ENCODE data around the gene TNFRSF1B. TPM values are rescaled to one million over a fixed set of nuclear protein-coding genes. Genes with fewer than 3 reads are reported as not detected.

TNFRSF1B gene
- total and polyA plus RNA-seq, 9 of the 15 experiments (the other 6 are each of a cell fraction or from before 2014, with no cell fraction given): 8.8 to 91.3 (median 36.0) TPM

GRCh38 chr1:12127206-12127810, 39.5 kb upstream of the TNFRSF1B start:
- no peak overlapping the region for H3K4me3 ChIP-seq
- H3K9me3 ChIP-seq (replicated peaks; ENCODE audit: control insufficient read depth, insufficient read depth, low read depth, low read length): no peaks in the 10 kb centered on the region
- 71% methylated on average over 10 of the region's 10 CpGs for WGBS (ENCODE audit: insufficient coverage, low coverage, missing lambda C conversion rate)
- DNase-seq (ENCODE audit: extremely low read depth in 1 of 4, low spot score in 3 of 4): no peak
- no peak overlapping the region for H3K27ac ChIP-seq (ENCODE audit: extremely low read depth, low read depth, low read length)
- H3K4me2 ChIP-seq (ENCODE audit: insufficient read depth, low read length): no peak overlapping the region
- in situ Hi-C loops (cut with MboI): loop anchor here (5.0 to 10.0 kb wide), 2 partner anchors 85 to 527 kb away; no protein-coding TSS in a partner anchor
- intact Hi-C loops (cut with micrococcal nuclease): loop anchor here (5.0 to 10.0 kb wide), 2 partner anchors 530 to 647 kb away; partner anchors contain the start of gene PRAMEF12
- peaks cover 35% of the 10 kb centered on the region; the same call in 2 of the 3 replicates for H3K36me3 ChIP-seq (ENCODE audit: control insufficient read depth, insufficient read depth, low read length)
- POLR2A ChIA-PET: interaction anchor here (0.6 to 1.3 kb wide), 4 partner anchors 11 to 76 kb away, joined by 3 to 4 read pairs (median 3); no protein-coding TSS in a partner anchor
- TF ChIP-seq SRSF1 (IDR thresholded peaks at IDR 0.05; ENCODE audit: low read depth, low read length) (no peak), ILK (tag; IDR thresholded peaks at IDR 0.05; ENCODE audit: borderline replicate concordance, low read depth) (no peak), CC2D1A (IDR thresholded peaks at IDR 0.05) (no peak), NKRF (IDR thresholded peaks at IDR 0.05; ENCODE audit: borderline replicate concordance) (no peak), STAT6 (CRISPR knock-in tag; IDR thresholded peaks at IDR 0.05) (no peak), GABPB1 (CRISPR knock-in tag; IDR thresholded peaks at IDR 0.05) (no peak), HDAC2 (IDR thresholded peaks at IDR 0.05) (no peak), VEZF1 (CRISPR knock-in tag; IDR thresholded peaks at IDR 0.05) (no peak), POLR3A (IDR thresholded peaks at IDR 0.05; ENCODE audit: borderline replicate concordance, extremely low read depth, insufficient read depth, insufficient read length) (no peak), NFYB (IDR thresholded peaks at IDR 0.05; ENCODE audit: extremely low read depth, insufficient read length) (no peak), MEF2A (IDR thresholded peaks at IDR 0.05; ENCODE audit: control insufficient read depth, low read depth, low read length) (no peak), MTA1 (IDR thresholded peaks at IDR 0.05; ENCODE audit: borderline replicate concordance) (no peak), NUFIP1 (IDR thresholded peaks at IDR 0.05; ENCODE audit: partially characterized antibody) (no peak), DLX4 (CRISPR knock-in tag; IDR thresholded peaks at IDR 0.05) (no peak), CHCHD3 (CRISPR knock-in tag; IDR thresholded peaks at IDR 0.05) (no peak), MTA3 (IDR thresholded peaks at IDR 0.05; ENCODE audit: borderline replicate concordance) (no peak)
- H3K9ac ChIP-seq (ENCODE audit: insufficient read depth in 1 of 2, low read depth in 2 of 2, low read length in 2 of 2): peak overlapping the region in 1 of 2 experiments; percentile 54; a peak in 1 of 4 replicates
- no peaks in the 10 kb centered on the region for H3K27me3 ChIP-seq (ENCODE audit: control insufficient read depth in 2 of 2, insufficient read depth in 2 of 2, low read length in 2 of 2)
- no peaks in the 10 kb centered on the region for H3K79me2 ChIP-seq (ENCODE audit: control insufficient read depth, insufficient read depth, low read length)
- FAIRE-seq: no peak
- no peaks in the 10 kb centered on the region for H3K9me1 ChIP-seq (ENCODE audit: control insufficient read depth, insufficient read depth, low read length)
- CTCF ChIA-PET (ENCODE audit: low intra/inter-chr PET ratio): interaction anchor here (7.5 kb wide), 1 partner anchor 82 kb away, joined by 195 read pairs; no protein-coding TSS in a partner anchor
- H4K20me1 ChIP-seq (replicated peaks; ENCODE audit: control insufficient read depth, insufficient read depth, low read length): no peaks in the 10 kb centered on the region
- no TSS peak for BruUV-seq (replicated peaks)
- no peak for ATAC-seq
- H2AFZ ChIP-seq (ENCODE audit: low read depth, low read length): no peak overlapping the region
- peaks cover 7 to 15% of the 10 kb centered on the region in 2 experiments; a peak in 4 of 5 replicates for H3K4me1 ChIP-seq (replicated peaks in 1 of 2; ENCODE audit: control insufficient read depth in 2 of 2, insufficient read depth in 2 of 2, low read length in 2 of 2)
